Naive thymus-derived CD4-positive, alpha-beta T cell (primary cell): ENCODE measurements around the gene PRR15. TPM values are rescaled to one million over a fixed set of nuclear protein-coding genes. Genes with fewer than 3 reads are reported as not detected.

Source experiments
- ATAC-seq: fragments of 150-1000 bp; cut with Tn5 transposase; 2 replicates; pipeline ENCODE4 v1.10.0; 2021; ENCODE audit warnings: mild to moderate bottlenecking, moderate library complexity
- CTCF ChIA-PET: fragments of 350-600 bp; sonication (Branson Sonifier 250); formaldehyde crosslinking; loops from one replicate; lab custom pipeline; 2021; ENCODE audit warnings: antibody characterized with exemption; lab: Charles Lee
- POLR2A ChIA-PET: fragments of 350-600 bp; sonication (Branson Sonifier 250); formaldehyde crosslinking; loops from one replicate; lab custom pipeline; 2021; ENCODE audit warnings: antibody characterized with exemption, inconsistent platforms; lab: Charles Lee
- DNase-seq, 9 donors: peaks; one replicate each; pipeline versions ENCODE4 v3.0.0 to v3.0.0-alpha.2; 2020 to 2022; ENCODE audit warnings: mixed read lengths in 1 of 9
- H3K27ac ChIP-seq: one replicate; pipeline ENCODE4 v1.7.0; 2013; ENCODE audit warnings: mild to moderate bottlenecking, low read depth, low read length, moderate library complexity
- H3K27me3 ChIP-seq, 2 donors: one replicate each; pipeline ENCODE4 v1.7.0; 2013; ENCODE audit warnings: low read length in 2 of 2, mild to moderate bottlenecking in 2 of 2, moderate library complexity in 2 of 2; ENCODE audit not compliant: control insufficient read depth in 2 of 2, insufficient read depth in 2 of 2
- H3K36me3 ChIP-seq, 3 experiments: 1 replicate in 2 of 3; 2 replicates in 1 of 3; pipeline ENCODE4 v1.7.0; 2013; ENCODE audit warnings: low read length in 3 of 3, mild to moderate bottlenecking in 3 of 3, moderate library complexity in 1 of 3; ENCODE audit not compliant: insufficient read depth in 3 of 3, control insufficient read depth in 2 of 3
- H3K4me1 ChIP-seq, 2 donors: one replicate each; pipeline ENCODE4 v1.7.0; 2013; ENCODE audit warnings: low read length in 2 of 2, mild to moderate bottlenecking in 2 of 2, moderate library complexity in 1 of 2; ENCODE audit not compliant: control insufficient read depth in 2 of 2, insufficient read depth in 2 of 2
- H3K4me3 ChIP-seq: 2 replicates; pipeline ENCODE4 v1.7.0; 2013; ENCODE audit warnings: mild to moderate bottlenecking, low read length
- H3K9me3 ChIP-seq, 3 experiments: 1 replicate in 2 of 3; 2 replicates in 1 of 3; pipeline ENCODE4 v1.7.0; 2013; ENCODE audit warnings: low read length in 3 of 3; ENCODE audit not compliant: control insufficient read depth in 2 of 3
- H3K27ac Mint-ChIP-seq, 9 donors: one replicate each; pipeline ENCODE4 v1.8.0; 2020 to 2022; ENCODE audit warnings: mixed read lengths in 9 of 9, mild to moderate bottlenecking in 8 of 9, moderate library complexity in 5 of 9, inconsistent platforms in 2 of 9
- H3K27me3 Mint-ChIP-seq, 5 donors: one replicate each; pipeline ENCODE4 v1.8.0; 2021 to 2022; ENCODE audit warnings: mixed read lengths in 5 of 5, mild to moderate bottlenecking in 1 of 5
- H3K36me3 Mint-ChIP-seq, 5 donors: one replicate each; pipeline ENCODE4 v1.8.0; 2020 to 2022; ENCODE audit warnings: mixed read lengths in 5 of 5, mild to moderate bottlenecking in 3 of 5, inconsistent platforms in 1 of 5
- H3K4me1 Mint-ChIP-seq, 7 donors: one replicate each; pipeline ENCODE4 v1.8.0; 2020 to 2022; ENCODE audit warnings: mixed read lengths in 7 of 7, mild to moderate bottlenecking in 3 of 7, inconsistent platforms in 1 of 7
- H3K4me3 Mint-ChIP-seq, 10 donors: one replicate each; pipeline ENCODE4 v1.8.0; 2020 to 2022; ENCODE audit warnings: mild to moderate bottlenecking in 10 of 10, mixed read lengths in 10 of 10, moderate library complexity in 6 of 10, inconsistent platforms in 2 of 10
- H3K9me3 Mint-ChIP-seq, 11 donors: one replicate each; pipeline ENCODE4 v1.8.0; 2020 to 2022; ENCODE audit warnings: mixed read lengths in 11 of 11, mild to moderate bottlenecking in 4 of 11, inconsistent platforms in 1 of 11, moderate library complexity in 1 of 11
- intact Hi-C, 2 donors: fragments of 100-400 bp; cut with micrococcal nuclease; formaldehyde crosslinking; loops; one replicate each; pipeline ENCODE4 v1.15.1; 2023
- polyA plus RNA-seq, 2 donors: library from polyadenylated mRNA; unstranded; fragments of 300-500 nt; fragmentation: Illumina TruSeq; gene quantifications; one replicate each; pipeline ENCODE4 v1.2.3, GENCODE V29; 2021
- total RNA-seq, 6 experiments: library from RNA in 5 of 6; stranded (reverse) in 5 of 6; gene quantifications; 1 replicate in 5 of 6; 2 replicates in 1 of 6; pipeline ENCODE4 v1.2.3 and lab custom pipeline; 2021 to 2026

Gene PRR15
- total and polyA plus RNA-seq, 7 experiments from 2014 or later = not detected

DNA sequence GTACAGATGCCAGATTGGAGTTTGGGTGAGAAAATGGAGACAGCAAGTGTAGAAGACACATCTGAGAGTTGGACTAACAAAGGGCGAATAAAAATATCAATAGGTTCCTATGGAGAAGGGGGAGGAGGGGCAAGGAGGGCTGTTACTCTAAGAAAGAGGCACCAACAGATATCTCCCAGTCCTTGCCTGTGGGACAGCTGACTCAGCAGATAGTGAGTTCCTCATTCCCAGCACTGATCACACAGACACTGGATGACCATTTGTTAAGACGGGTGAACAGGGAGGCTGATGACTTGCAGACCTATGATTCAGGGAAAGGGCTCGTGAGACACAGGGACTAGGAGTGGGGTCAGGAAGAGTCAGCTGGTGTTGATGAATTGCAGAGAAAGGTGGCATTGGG, 5.7 kb upstream of the PRR15 start:
- Histone ChIP-seq H3K36me3 (no peaks in the 10 kb centered on the region), H3K4me1 (no peaks in the 10 kb centered on the region), H3K4me3 (no peak overlapping the region), H3K27me3 (no peaks in the 10 kb centered on the region), H3K27ac (no peak overlapping the region), H3K9me3 (no peaks in the 10 kb centered on the region)
- H3K36me3 Mint-ChIP-seq = peaks cover 0 to 4% (median 0%) of the 10 kb centered on the region in 5 donors
- H3K27ac Mint-ChIP-seq = no peak overlapping the region
- no peaks in the 10 kb centered on the region for H3K4me1 Mint-ChIP-seq
- peaks cover 35 to 55% (median 42%) of the 10 kb centered on the region in 5 donors for H3K27me3 Mint-ChIP-seq
- H3K4me3 Mint-ChIP-seq = no peak overlapping the region
- no peak for DNase-seq
- peaks cover 0 to 13% (median 1%) of the 10 kb centered on the region in 11 donors for H3K9me3 Mint-ChIP-seq
- intact Hi-C loops = no loop called here
- POLR2A ChIA-PET = no interaction called here
- peak; percentile 74 for ATAC-seq
- CTCF ChIA-PET = no interaction called here

DNA sequence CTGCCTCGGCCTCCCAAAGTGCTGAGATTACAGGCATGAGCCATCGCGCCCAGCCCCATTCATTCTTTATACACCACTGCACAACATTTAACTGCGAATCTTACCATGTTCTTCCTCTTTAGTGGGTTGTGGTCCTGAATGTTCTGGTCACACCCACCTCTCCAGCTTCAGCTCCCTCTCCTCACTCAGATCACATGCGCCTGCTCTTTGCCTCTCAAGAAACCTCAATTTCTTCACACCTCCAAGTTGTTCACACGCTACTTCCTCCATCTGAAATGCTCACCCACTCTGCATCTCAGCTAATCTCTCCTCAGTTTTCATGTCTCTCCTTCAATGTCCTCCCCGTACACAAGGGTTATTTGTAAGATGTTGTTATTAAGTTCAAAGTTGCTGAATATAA, 2.4 kb upstream of the PRR15 start:
- Mint-ChIP-seq H3K27me3 (peaks cover 40 to 72% (median 65%) of the 10 kb centered on the region in 5 donors), H3K27ac (no peak overlapping the region), H3K4me1 (peaks cover 12 to 18% (median 15%) of the 10 kb centered on the region in 7 donors), H3K9me3 (peaks cover 0 to 7% (median 0%) of the 10 kb centered on the region in 11 donors), H3K4me3 (no peak overlapping the region), H3K36me3 (peaks cover 0 to 4% (median 0%) of the 10 kb centered on the region in 5 donors)
- Histone ChIP-seq H3K36me3 (no peaks in the 10 kb centered on the region), H3K4me1 (no peaks in the 10 kb centered on the region), H3K27me3 (no peaks in the 10 kb centered on the region), H3K27ac (no peak overlapping the region), H3K4me3 (no peak overlapping the region), H3K9me3 (no peaks in the 10 kb centered on the region)
- no peak for DNase-seq
- ChIA-PET CTCF (no interaction called here), POLR2A (no interaction called here)
- intact Hi-C loops = no loop called here
- ATAC-seq = no peak

DNA sequence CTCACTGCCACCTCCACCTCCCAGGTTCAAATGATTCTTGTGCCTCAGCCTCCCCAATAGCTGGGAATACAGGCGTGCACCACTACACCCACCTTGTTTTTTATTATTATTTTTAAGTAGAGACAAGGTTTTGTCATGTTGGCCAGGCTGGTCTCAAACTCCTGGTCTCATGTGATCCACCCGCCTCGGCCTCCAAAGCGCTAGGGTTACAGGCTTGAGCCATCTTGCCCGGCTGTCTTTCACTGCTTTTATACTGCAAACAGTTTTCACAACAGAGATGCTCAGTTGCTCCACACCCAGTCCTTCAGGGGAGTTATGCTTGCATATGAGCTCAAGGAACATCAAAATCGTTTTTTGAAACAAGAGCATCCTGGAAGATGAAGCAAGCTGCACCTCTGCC, 1.3 kb upstream of the PRR15 start:
- Histone ChIP-seq H3K27me3 (no peaks in the 10 kb centered on the region), H3K4me3 (no peak overlapping the region), H3K36me3 (no peaks in the 10 kb centered on the region), H3K27ac (no peak overlapping the region), H3K4me1 (no peaks in the 10 kb centered on the region), H3K9me3 (no peaks in the 10 kb centered on the region)
- Mint-ChIP-seq H3K27me3 (peaks cover 49 to 77% (median 74%) of the 10 kb centered on the region in 5 donors), H3K4me1 (peaks cover 12 to 18% (median 17%) of the 10 kb centered on the region in 7 donors), H3K27ac (no peak overlapping the region), H3K9me3 (peaks cover 0 to 7% (median 0%) of the 10 kb centered on the region in 11 donors), H3K4me3 (no peak overlapping the region), H3K36me3 (peaks cover 0 to 4% (median 0%) of the 10 kb centered on the region in 5 donors)
- ATAC-seq = no peak
- CTCF ChIA-PET = no interaction called here
- intact Hi-C loops = no loop called here
- POLR2A ChIA-PET = no interaction called here
- no peak for DNase-seq

DNA sequence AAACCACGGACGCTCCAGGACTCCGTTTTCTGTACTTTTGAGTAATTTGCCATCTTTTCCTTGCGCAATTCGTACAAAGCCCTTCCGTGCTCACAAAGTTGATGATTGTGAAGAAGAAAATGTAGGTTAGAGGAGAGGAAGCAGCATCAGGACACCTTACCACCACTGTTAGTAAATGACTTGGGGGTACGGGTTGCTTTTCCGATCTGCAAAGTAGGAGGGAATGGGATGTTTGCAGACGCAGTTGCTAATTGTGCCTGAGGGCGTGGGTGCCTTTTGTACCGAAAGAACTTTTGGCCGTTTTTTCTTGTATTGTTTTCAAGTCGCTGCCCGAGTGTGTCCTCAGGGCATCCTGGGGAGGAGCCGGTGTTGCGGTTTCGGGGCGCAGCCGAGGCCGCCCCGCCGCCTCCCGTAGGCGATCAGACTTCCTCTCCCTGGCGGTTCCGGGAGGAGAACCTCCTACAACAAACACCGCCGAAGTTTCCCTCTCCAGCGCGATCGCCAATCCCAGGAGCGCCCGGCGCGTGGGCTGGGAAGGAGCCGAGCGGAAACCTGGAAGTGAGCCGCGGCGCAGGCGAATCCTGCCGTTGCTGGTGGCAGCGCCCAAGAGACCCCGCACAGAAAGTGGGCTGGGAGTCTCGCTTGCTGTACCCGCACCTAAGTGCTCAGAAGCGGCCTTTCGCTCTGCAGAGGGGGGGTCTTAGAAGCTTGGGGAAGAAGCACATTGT, 1.0 kb downstream of the PRR15 start:
- H3K27ac ChIP-seq = no peak overlapping the region
- H3K4me3 ChIP-seq = no peak overlapping the region
- H3K9me3 Mint-ChIP-seq = peaks cover 0 to 7% (median 0%) of the 10 kb centered on the region in 11 donors
- H3K27me3 ChIP-seq = no peaks in the 10 kb centered on the region
- no peaks in the 10 kb centered on the region for H3K36me3 ChIP-seq
- intact Hi-C loops = no loop called here
- peak overlapping the region in 1 of 9 donors; percentile 2 for H3K27ac Mint-ChIP-seq
- H3K4me1 Mint-ChIP-seq = peaks cover 12 to 18% (median 17%) of the 10 kb centered on the region in 7 donors
- H3K4me1 ChIP-seq = no peaks in the 10 kb centered on the region
- peaks cover 0 to 7% (median 0%) of the 10 kb centered on the region in 5 donors for H3K36me3 Mint-ChIP-seq
- H3K4me3 Mint-ChIP-seq = peak overlapping the region; percentile 17 to 81 (median 68)
- ChIA-PET POLR2A (no interaction called here), CTCF (no interaction called here)
- DNase-seq (peak in 1 of 9 donors; percentile 21), ATAC-seq (peak; percentile 29)
- H3K9me3 ChIP-seq = no peaks in the 10 kb centered on the region
- H3K27me3 Mint-ChIP-seq = peaks cover 45 to 82% (median 71%) of the 10 kb centered on the region in 5 donors

DNA sequence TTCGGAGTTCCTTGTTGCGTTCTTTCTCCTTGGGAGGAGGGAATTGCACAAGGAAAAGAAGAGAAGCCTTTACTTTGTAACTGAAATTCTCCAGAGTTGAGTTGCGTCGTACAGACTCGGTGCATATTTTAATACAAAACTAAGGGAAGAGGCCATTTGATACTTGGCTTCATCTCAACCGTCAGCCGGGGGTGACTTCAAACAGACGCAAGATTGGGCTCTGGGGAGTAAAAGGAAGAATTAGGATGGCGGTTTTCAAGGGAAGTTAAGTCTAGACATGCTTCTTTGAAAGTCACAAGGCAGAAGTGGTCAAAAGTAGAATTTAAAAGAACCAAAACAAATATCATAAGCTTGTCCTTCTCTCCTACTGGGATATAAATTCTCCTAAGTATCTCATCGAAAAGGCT, 1.6 kb downstream of the PRR15 start:
- peak overlapping the region in 7 of 10 donors; percentile 15 to 78 (median 62) for H3K4me3 Mint-ChIP-seq
- H3K27me3 Mint-ChIP-seq = peaks cover 45 to 83% (median 73%) of the 10 kb centered on the region in 5 donors
- Histone ChIP-seq H3K9me3 (no peaks in the 10 kb centered on the region), H3K27ac (no peak overlapping the region), H3K4me1 (no peaks in the 10 kb centered on the region), H3K4me3 (no peak overlapping the region), H3K36me3 (no peaks in the 10 kb centered on the region), H3K27me3 (no peaks in the 10 kb centered on the region)
- ATAC-seq = no peak
- H3K36me3 Mint-ChIP-seq = peaks cover 0 to 7% (median 0%) of the 10 kb centered on the region in 5 donors
- intact Hi-C loops = no loop called here
- H3K27ac Mint-ChIP-seq = no peak overlapping the region
- peaks cover 12 to 18% (median 17%) of the 10 kb centered on the region in 7 donors for H3K4me1 Mint-ChIP-seq
- peaks cover 0 to 7% (median 0%) of the 10 kb centered on the region in 11 donors for H3K9me3 Mint-ChIP-seq
- CTCF ChIA-PET = no interaction called here
- POLR2A ChIA-PET = no interaction called here
- no peak for DNase-seq

DNA sequence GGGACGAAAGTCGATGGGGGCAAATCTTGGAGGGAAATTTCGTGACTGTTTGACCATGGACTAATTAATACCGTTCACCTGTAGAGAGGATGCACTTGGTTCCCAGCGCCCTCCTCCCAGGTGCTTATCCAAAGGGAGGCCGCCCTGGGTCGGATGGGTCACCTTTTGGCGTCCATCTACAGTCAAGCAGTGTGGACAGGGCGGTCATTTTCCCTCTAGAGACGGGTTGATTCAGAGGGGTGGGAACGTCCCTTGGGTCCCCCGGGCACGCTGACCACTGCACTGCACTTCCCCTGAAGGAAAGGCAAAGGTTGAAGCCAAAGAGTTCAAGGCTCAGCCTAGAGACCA, 2.0 kb downstream of the PRR15 start:
- Mint-ChIP-seq H3K27ac (no peak overlapping the region), H3K27me3 (peaks cover 45 to 83% (median 73%) of the 10 kb centered on the region in 5 donors), H3K9me3 (peaks cover 0 to 7% (median 0%) of the 10 kb centered on the region in 11 donors), H3K4me3 (peak overlapping the region in 6 of 10 donors; percentile 15 to 78 (median 65)), H3K36me3 (peaks cover 0 to 7% (median 0%) of the 10 kb centered on the region in 5 donors), H3K4me1 (peaks cover 12 to 18% (median 17%) of the 10 kb centered on the region in 7 donors)
- Histone ChIP-seq H3K4me1 (no peaks in the 10 kb centered on the region), H3K9me3 (no peaks in the 10 kb centered on the region), H3K4me3 (no peak overlapping the region), H3K27me3 (no peaks in the 10 kb centered on the region), H3K36me3 (no peaks in the 10 kb centered on the region), H3K27ac (no peak overlapping the region)
- no peak for ATAC-seq
- CTCF ChIA-PET = no interaction called here
- POLR2A ChIA-PET = no interaction called here
- intact Hi-C loops = no loop called here
- DNase-seq = no peak
